K562 (cell line): Measurements from ENCODE around the gene BRD7. TPM values are rescaled to one million over a fixed set of nuclear protein-coding genes. Genes with fewer than 3 reads are reported as not detected.

Experiments
- CEBPZ ChIP-seq: fragments of 150-350 bp; IDR thresholded peaks from 2 replicates; pipeline ENCODE4 v1.6.1; 2014; ENCODE audit warnings: low read depth, mild to moderate bottlenecking, low read length, borderline replicate concordance
- HMG20A ChIP-seq: fragments of 450-650 bp; formaldehyde crosslinking; conservative IDR thresholded peaks from 2 replicates; pipeline ENCODE4 v1.4.0; 2020; ENCODE audit warnings: mild to moderate bottlenecking, mixed read lengths
- KDM4B ChIP-seq, 2 experiments: fragments of 450-650 bp in 1 of 2; sonication (generic) in 1 of 2; IDR thresholded peaks; 2 replicates each; pipeline ENCODE4 v1.6.1; 2016 to 2017; ENCODE audit warnings: borderline replicate concordance in 2 of 2, antibody characterized with exemption in 1 of 2, low read depth in 1 of 2, mild to moderate bottlenecking in 1 of 2
- MTA1 ChIP-seq: fragments of 450-650 bp; IDR thresholded peaks from 2 replicates; pipeline ENCODE4 v1.6.1; 2017; ENCODE audit warnings: borderline replicate concordance
- NCOR1 ChIP-seq: fragments of 450-650 bp; IDR thresholded peaks from 2 replicates; pipeline ENCODE4 v1.6.1; 2016; ENCODE audit warnings: mild to moderate bottlenecking, moderate library complexity
- NUFIP1 ChIP-seq: fragments of 450-650 bp; IDR thresholded peaks from 2 replicates; pipeline ENCODE4 v1.6.1; 2018; ENCODE audit not compliant: partially characterized antibody
- SIN3B ChIP-seq: fragments of 450-650 bp; IDR thresholded peaks from 2 replicates; pipeline ENCODE4 v1.6.1; 2017; ENCODE audit warnings: low read depth, mild to moderate bottlenecking, moderate library complexity
- SMAD2 ChIP-seq: fragments of 150-350 bp; IDR thresholded peaks from 2 replicates; pipeline ENCODE4 v1.6.1; 2014; ENCODE audit warnings: low read depth, mild to moderate bottlenecking, low read length
- TRIM25 ChIP-seq: fragments of 450-650 bp; IDR thresholded peaks from 2 replicates; pipeline ENCODE4 v1.7.0; 2016; ENCODE audit warnings: borderline replicate concordance
- ZNF395 ChIP-seq: fragments of 200-800 bp; sonication (Bioruptor generic); IDR thresholded peaks from 2 replicates; pipeline ENCODE4 v1.6.1; 2017; ENCODE audit warnings: missing genetic modification characterization, missing compliant biosample characterization
- ZNF431 ChIP-seq: sonication (generic); formaldehyde crosslinking; IDR thresholded peaks from 2 replicates; pipeline ENCODE4 v1.8.0; 2022; ENCODE audit warnings: mild to moderate bottlenecking, missing genetic modification reagents
- polyA plus RNA-seq, 8 experiments: library from polyadenylated mRNA; depleted of rRNA in 4 of 8; stranded (reverse) in 5 of 8; unstranded in 3 of 8; fragments of >200 nt; fragmentation: Nextera tagmentation in 2 of 8; fragmentation: Illumina TruSeq in 1 of 8; extraction: Ambion mirVana in 2 of 8; extraction: Trizol in 1 of 8; gene quantifications; 2 replicates each; pipeline versions ENCODE4 v1.2.1 to v1.2.3, GENCODE V29; 2011 to 2014; ENCODE audit warnings: inconsistent platforms in 1 of 8, missing spikeins in 1 of 8
- total RNA-seq, 7 experiments: library from RNA; depleted of rRNA in 6 of 7; stranded (reverse); fragments of >200 nt in 6 of 7; fragmentation: Illumina TruSeq in 2 of 7; extraction: Trizol in 2 of 7; gene quantifications; 2 replicates each; pipeline versions ENCODE4 v1.2.1 to v1.2.3, GENCODE V29; 2011 to 2021; ENCODE audit warnings: low replicate concordance in 1 of 7
- TF ChIP-seq, protein P1 (sequence below): fragments of 250-450 bp; sonication (Bioruptor Pico); IDR thresholded peaks from 2 replicates; pipeline ENCODE4 v1.5.0; 2021; ENCODE audit warnings: mild to moderate bottlenecking, borderline replicate concordance
- TF ChIP-seq, protein P2 (sequence below), 2 experiments: fragments of 450-650 bp in 1 of 2; sonication (generic) in 1 of 2; formaldehyde crosslinking; conservative IDR thresholded peaks; 2 replicates each; pipeline versions ENCODE4 v1.4.0 to v1.8.1; 2020 to 2022; ENCODE audit warnings: mild to moderate bottlenecking in 1 of 2, missing genetic modification reagents in 1 of 2
- TF ChIP-seq, protein P3 (sequence below): fragments of 450-650 bp; IDR thresholded peaks from 2 replicates; pipeline ENCODE4 v1.6.1; 2016; ENCODE audit warnings: mild to moderate bottlenecking

BRD7 gene
- total and polyA plus RNA-seq, 9 of the 15 experiments (the other 6 are each of a cell fraction or from before 2014, with no cell fraction given) = 20.6 to 101 (median 68.7) TPM

GRCh38 chr16:50266337-50267091 lies 102.3 kb downstream of the BRD7 start, which contains the start of gene ADCY7 (continued):
- TF ChIP-seq, protein P1, sequence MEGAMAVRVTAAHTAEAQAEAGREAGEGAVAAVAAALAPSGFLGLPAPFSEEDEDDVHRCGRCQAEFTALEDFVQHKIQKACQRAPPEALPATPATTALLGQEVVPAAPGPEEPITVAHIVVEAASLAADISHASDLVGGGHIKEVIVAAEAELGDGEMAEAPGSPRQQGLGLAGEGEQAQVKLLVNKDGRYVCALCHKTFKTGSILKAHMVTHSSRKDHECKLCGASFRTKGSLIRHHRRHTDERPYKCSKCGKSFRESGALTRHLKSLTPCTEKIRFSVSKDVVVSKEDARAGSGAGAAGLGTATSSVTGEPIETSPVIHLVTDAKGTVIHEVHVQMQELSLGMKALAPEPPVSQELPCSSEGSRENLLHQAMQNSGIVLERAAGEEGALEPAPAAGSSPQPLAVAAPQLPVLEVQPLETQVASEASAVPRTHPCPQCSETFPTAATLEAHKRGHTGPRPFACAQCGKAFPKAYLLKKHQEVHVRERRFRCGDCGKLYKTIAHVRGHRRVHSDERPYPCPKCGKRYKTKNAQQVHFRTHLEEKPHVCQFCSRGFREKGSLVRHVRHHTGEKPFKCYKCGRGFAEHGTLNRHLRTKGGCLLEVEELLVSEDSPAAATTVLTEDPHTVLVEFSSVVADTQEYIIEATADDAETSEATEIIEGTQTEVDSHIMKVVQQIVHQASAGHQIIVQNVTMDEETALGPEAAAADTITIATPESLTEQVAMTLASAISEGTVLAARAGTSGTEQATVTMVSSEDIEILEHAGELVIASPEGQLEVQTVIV (CRISPR knock-in tag) = no peak
- TF ChIP-seq ZNF431 (CRISPR knock-in tag) (no peak), SMAD2 (no peak), NCOR1 (no peak), MTA1 (no peak), NUFIP1 (no peak), SIN3B (no peak), KDM4B (IDR thresholded peaks at IDR 0.05; ENCODE audit: borderline replicate concordance in 2 of 2, low read depth in 1 of 2) (no peak), HMG20A (no peak), CEBPZ (no peak), TRIM25 (no peak), ZNF395 (no peak)
- TF ChIP-seq, protein P2, sequence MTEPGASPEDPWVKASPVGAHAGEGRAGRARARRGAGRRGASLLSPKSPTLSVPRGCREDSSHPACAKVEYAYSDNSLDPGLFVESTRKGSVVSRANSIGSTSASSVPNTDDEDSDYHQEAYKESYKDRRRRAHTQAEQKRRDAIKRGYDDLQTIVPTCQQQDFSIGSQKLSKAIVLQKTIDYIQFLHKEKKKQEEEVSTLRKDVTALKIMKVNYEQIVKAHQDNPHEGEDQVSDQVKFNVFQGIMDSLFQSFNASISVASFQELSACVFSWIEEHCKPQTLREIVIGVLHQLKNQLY (CRISPR knock-in tag; conservative IDR thresholded peaks at IDR 0.05) = no peak
- TF ChIP-seq, protein P3, sequence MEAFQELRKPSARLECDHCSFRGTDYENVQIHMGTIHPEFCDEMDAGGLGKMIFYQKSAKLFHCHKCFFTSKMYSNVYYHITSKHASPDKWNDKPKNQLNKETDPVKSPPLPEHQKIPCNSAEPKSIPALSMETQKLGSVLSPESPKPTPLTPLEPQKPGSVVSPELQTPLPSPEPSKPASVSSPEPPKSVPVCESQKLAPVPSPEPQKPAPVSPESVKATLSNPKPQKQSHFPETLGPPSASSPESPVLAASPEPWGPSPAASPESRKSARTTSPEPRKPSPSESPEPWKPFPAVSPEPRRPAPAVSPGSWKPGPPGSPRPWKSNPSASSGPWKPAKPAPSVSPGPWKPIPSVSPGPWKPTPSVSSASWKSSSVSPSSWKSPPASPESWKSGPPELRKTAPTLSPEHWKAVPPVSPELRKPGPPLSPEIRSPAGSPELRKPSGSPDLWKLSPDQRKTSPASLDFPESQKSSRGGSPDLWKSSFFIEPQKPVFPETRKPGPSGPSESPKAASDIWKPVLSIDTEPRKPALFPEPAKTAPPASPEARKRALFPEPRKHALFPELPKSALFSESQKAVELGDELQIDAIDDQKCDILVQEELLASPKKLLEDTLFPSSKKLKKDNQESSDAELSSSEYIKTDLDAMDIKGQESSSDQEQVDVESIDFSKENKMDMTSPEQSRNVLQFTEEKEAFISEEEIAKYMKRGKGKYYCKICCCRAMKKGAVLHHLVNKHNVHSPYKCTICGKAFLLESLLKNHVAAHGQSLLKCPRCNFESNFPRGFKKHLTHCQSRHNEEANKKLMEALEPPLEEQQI = no peak
